Measurements from ENCODE around the gene ZNF580. TPM values are rescaled to one million over a fixed set of nuclear protein-coding genes. Genes with fewer than 3 reads are reported as not detected.

ZNF580 gene
- total and polyA plus RNA-seq, 2 of the 13 experiments (the other 11 are each of a cell fraction or from before 2014, with no cell fraction given): 4.4 to 6.0 TPM

DNA sequence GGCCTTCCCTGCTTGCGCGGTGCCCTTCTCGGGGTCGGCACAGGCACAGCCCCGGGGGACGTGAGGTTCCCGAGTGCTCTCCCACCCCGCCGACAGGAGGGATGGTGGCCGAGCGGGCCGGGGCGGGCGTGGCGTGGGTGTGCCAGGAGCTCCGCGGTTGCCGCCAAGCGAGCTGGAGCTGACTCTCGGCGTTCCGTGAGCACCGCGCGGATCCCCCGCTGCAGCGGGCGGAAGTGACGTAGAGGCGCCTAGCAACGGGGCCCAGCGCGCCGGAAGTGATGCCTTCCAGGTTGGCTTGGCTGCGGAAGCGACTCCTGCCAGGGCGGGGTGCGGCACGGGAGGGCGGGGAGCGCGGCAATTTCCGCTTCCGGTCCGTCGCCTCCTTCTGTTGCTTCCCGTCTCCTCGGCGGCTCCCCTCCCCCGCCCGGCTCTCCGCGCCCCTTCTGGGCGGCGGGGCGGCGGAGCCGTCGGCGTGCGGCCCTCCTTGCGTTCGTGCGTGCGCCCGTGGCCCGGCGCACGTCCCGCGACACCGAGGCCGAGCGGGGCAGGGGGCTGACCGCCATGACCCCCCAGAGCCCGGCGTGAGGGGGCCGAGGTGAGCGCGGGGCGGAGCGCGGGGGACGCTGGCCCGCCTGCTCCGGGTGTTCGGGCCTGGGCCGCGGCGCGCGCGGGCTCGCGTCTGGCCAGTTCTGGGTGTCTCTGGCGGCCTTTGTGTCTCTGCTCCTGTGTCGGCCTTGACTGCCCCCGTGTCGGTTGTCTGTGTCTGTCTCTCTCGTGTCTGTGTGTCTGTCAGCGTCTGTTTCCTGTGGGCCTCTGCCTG, 34.2 kb downstream of the ZNF580 start, which contains the start of gene EPN1 (continued):
- TF ChIP-seq, protein P1, sequence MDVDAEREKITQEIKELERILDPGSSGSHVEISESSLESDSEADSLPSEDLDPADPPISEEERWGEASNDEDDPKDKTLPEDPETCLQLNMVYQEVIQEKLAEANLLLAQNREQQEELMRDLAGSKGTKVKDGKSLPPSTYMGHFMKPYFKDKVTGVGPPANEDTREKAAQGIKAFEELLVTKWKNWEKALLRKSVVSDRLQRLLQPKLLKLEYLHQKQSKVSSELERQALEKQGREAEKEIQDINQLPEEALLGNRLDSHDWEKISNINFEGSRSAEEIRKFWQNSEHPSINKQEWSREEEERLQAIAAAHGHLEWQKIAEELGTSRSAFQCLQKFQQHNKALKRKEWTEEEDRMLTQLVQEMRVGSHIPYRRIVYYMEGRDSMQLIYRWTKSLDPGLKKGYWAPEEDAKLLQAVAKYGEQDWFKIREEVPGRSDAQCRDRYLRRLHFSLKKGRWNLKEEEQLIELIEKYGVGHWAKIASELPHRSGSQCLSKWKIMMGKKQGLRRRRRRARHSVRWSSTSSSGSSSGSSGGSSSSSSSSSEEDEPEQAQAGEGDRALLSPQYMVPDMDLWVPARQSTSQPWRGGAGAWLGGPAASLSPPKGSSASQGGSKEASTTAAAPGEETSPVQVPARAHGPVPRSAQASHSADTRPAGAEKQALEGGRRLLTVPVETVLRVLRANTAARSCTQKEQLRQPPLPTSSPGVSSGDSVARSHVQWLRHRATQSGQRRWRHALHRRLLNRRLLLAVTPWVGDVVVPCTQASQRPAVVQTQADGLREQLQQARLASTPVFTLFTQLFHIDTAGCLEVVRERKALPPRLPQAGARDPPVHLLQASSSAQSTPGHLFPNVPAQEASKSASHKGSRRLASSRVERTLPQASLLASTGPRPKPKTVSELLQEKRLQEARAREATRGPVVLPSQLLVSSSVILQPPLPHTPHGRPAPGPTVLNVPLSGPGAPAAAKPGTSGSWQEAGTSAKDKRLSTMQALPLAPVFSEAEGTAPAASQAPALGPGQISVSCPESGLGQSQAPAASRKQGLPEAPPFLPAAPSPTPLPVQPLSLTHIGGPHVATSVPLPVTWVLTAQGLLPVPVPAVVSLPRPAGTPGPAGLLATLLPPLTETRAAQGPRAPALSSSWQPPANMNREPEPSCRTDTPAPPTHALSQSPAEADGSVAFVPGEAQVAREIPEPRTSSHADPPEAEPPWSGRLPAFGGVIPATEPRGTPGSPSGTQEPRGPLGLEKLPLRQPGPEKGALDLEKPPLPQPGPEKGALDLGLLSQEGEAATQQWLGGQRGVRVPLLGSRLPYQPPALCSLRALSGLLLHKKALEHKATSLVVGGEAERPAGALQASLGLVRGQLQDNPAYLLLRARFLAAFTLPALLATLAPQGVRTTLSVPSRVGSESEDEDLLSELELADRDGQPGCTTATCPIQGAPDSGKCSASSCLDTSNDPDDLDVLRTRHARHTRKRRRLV (CRISPR knock-in tag; IDR thresholded peaks at IDR 0.05): no peak
- TF ChIP-seq ZHX1 (CRISPR knock-in tag; IDR thresholded peaks at IDR 0.05; ENCODE audit: low read depth): no peak
- TF ChIP-seq ZNF747 (CRISPR knock-in tag; IDR thresholded peaks at IDR 0.05; ENCODE audit: borderline replicate concordance): peak; percentile 22; the same call in 1 of the 2 replicates
- no peak for TF ChIP-seq KLF15 (CRISPR knock-in tag; IDR thresholded peaks at IDR 0.05; ENCODE audit: borderline replicate concordance)
- no peak for TF ChIP-seq ZNF333 (CRISPR knock-in tag; IDR thresholded peaks at IDR 0.05; ENCODE audit: borderline replicate concordance)
- TF ChIP-seq, protein P2, sequence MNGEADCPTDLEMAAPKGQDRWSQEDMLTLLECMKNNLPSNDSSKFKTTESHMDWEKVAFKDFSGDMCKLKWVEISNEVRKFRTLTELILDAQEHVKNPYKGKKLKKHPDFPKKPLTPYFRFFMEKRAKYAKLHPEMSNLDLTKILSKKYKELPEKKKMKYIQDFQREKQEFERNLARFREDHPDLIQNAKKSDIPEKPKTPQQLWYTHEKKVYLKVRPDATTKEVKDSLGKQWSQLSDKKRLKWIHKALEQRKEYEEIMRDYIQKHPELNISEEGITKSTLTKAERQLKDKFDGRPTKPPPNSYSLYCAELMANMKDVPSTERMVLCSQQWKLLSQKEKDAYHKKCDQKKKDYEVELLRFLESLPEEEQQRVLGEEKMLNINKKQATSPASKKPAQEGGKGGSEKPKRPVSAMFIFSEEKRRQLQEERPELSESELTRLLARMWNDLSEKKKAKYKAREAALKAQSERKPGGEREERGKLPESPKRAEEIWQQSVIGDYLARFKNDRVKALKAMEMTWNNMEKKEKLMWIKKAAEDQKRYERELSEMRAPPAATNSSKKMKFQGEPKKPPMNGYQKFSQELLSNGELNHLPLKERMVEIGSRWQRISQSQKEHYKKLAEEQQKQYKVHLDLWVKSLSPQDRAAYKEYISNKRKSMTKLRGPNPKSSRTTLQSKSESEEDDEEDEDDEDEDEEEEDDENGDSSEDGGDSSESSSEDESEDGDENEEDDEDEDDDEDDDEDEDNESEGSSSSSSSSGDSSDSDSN (CRISPR knock-in tag; IDR thresholded peaks at IDR 0.05): peak; percentile 81
- no peak for TF ChIP-seq ZNF468 (CRISPR knock-in tag; IDR thresholded peaks at IDR 0.05)
- no peak for TF ChIP-seq SUZ12 (IDR thresholded peaks at IDR 0.05; ENCODE audit: low read depth, low read length)
- no peak for TF ChIP-seq GLI4 (CRISPR knock-in tag; IDR thresholded peaks at IDR 0.05; ENCODE audit: borderline replicate concordance)
- TF ChIP-seq FLYWCH1 (CRISPR knock-in tag; IDR thresholded peaks at IDR 0.05): no peak
- TF ChIP-seq, protein P3, sequence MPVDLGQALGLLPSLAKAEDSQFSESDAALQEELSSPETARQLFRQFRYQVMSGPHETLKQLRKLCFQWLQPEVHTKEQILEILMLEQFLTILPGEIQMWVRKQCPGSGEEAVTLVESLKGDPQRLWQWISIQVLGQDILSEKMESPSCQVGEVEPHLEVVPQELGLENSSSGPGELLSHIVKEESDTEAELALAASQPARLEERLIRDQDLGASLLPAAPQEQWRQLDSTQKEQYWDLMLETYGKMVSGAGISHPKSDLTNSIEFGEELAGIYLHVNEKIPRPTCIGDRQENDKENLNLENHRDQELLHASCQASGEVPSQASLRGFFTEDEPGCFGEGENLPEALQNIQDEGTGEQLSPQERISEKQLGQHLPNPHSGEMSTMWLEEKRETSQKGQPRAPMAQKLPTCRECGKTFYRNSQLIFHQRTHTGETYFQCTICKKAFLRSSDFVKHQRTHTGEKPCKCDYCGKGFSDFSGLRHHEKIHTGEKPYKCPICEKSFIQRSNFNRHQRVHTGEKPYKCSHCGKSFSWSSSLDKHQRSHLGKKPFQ (CRISPR knock-in tag; IDR thresholded peaks at IDR 0.05; ENCODE audit: insufficient replicate concordance): no peak
- no peak for TF ChIP-seq ATRX (CRISPR knock-in tag; IDR thresholded peaks at IDR 0.05; ENCODE audit: borderline replicate concordance)
- TF ChIP-seq MED13 (CRISPR knock-in tag; IDR thresholded peaks at IDR 0.05): peak; percentile 44; the same call in 1 of the 2 replicates
- TF ChIP-seq TRIM24 (CRISPR knock-in tag; IDR thresholded peaks at IDR 0.05): no peak
- TF ChIP-seq RELA (CRISPR knock-in tag; IDR thresholded peaks at IDR 0.05): no peak; the same call in 1 of the 2 replicates
- TF ChIP-seq ZFP1 (CRISPR knock-in tag; IDR thresholded peaks at IDR 0.05): no peak
- no peak for TF ChIP-seq ZFYVE20 (CRISPR knock-in tag; IDR thresholded peaks at IDR 0.05; ENCODE audit: borderline replicate concordance, low read depth)
